OCI-LY3 (cell line): ENCODE measurements around the gene ADD3.
"Not testable (repeated sequence)": the region's sequence is repeated elsewhere in the genome, so short reads cannot be mapped to it uniquely, and the experiment has no call there.

Source experiments
- EZH2phosphoT487 ChIP-seq: fragments of 200-600 bp; shearing (Covaris generic); IDR thresholded peaks from 2 replicates; pipeline ENCODE4 v1.6.1; 2018; ENCODE audit warnings: antibody characterized with exemption, mixed run types, low read depth
- TF ChIP-seq, protein P1 (sequence below): fragments of 200-600, 300-600 bp; sonication (generic); IDR thresholded peaks from 2 replicates; pipeline ENCODE4 v1.5.1; 2014; ENCODE audit warnings: antibody characterized with exemption, low read length, low read depth

DNA sequence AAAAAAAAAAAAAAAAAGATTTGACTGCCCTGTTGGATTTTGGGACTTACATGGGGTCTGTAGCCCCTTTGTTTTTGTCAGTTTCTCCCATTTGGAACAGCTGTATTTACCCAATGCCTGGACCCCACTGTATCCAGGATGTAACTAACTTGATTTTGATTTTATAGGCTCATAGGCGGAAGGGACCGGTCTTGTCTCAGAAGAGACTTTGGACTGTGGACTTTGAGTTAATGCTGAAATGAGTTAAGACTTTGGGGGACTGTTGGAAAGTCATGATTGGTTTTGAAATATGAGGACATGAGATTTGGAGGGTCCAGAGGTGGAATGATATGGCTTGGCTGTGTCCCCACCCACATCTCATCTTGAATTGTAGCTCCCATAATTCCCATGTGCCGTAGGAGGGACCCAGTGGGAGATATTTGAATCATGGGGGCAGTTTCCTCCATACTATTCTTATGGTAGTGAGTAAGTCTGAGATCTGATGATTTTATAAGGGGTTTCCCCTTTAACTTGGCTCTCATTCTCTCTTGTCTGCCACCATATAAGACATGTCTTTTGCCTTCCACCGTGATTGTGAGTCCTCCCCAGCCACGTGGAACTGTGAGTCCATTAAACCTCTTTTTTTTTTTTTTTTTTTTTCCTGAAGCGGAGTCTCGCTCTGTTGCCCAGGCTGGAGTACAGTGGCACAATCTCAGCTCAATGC lies 42.3 kb downstream of the ADD3 start:
- TF ChIP-seq, protein P1, sequence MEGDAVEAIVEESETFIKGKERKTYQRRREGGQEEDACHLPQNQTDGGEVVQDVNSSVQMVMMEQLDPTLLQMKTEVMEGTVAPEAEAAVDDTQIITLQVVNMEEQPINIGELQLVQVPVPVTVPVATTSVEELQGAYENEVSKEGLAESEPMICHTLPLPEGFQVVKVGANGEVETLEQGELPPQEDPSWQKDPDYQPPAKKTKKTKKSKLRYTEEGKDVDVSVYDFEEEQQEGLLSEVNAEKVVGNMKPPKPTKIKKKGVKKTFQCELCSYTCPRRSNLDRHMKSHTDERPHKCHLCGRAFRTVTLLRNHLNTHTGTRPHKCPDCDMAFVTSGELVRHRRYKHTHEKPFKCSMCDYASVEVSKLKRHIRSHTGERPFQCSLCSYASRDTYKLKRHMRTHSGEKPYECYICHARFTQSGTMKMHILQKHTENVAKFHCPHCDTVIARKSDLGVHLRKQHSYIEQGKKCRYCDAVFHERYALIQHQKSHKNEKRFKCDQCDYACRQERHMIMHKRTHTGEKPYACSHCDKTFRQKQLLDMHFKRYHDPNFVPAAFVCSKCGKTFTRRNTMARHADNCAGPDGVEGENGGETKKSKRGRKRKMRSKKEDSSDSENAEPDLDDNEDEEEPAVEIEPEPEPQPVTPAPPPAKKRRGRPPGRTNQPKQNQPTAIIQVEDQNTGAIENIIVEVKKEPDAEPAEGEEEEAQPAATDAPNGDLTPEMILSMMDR: not testable (repeated sequence)
- not testable (repeated sequence) for TF ChIP-seq EZH2phosphoT487
